HepG2 (cell line): ENCODE data around the gene TMEM253. TPM values are rescaled to one million over a fixed set of nuclear protein-coding genes. Genes with fewer than 3 reads are reported as not detected.

Experiments used
- AHR ChIP-seq: IDR thresholded peaks from 2 replicates; pipeline ENCODE4 v1.6.1; 2018; ENCODE audit warnings: missing genetic modification reagents, missing compliant biosample characterization
- CREM ChIP-seq, 2 experiments: sonication (generic) in 1 of 2; formaldehyde crosslinking in 1 of 2; IDR thresholded peaks; 2 replicates each; pipeline versions ENCODE4 v1.4.0 to v1.6.1; 2016 to 2020; ENCODE audit warnings: antibody characterized with exemption in 1 of 2, mild to moderate bottlenecking in 1 of 2, missing genetic modification reagents in 1 of 2
- EP300 ChIP-seq, 3 experiments: sonication (generic) in 1 of 3; formaldehyde crosslinking in 1 of 3; IDR thresholded peaks; 2 replicates each; pipeline versions ENCODE4 v1.5.1 to v1.6.1; 2011 to 2020; ENCODE audit warnings: low read depth in 2 of 3, low read length in 2 of 3, borderline replicate concordance in 1 of 3, improper control_type of control experiment in 1 of 3, mild to moderate bottlenecking in 1 of 3, missing genetic modification reagents in 1 of 3, moderate library complexity in 1 of 3
- FOXC1 ChIP-seq: sonication (generic); formaldehyde crosslinking; IDR thresholded peaks from 2 replicates; pipeline ENCODE4 v1.8.0; 2022; ENCODE audit warnings: mild to moderate bottlenecking, missing genetic modification reagents, borderline replicate concordance
- HNF1A ChIP-seq, 2 experiments: sonication (generic) in 1 of 2; formaldehyde crosslinking in 1 of 2; IDR thresholded peaks; 2 replicates each; pipeline versions ENCODE4 v1.4.0 to v1.6.1; 2016 to 2020; ENCODE audit warnings: borderline replicate concordance in 1 of 2, low read depth in 1 of 2, mild to moderate bottlenecking in 1 of 2, missing genetic modification reagents in 1 of 2
- PCBP2 ChIP-seq: fragments of 200-400 bp; formaldehyde crosslinking; optimal IDR thresholded peaks from 2 replicates; pipeline ENCODE3; 2018; ENCODE audit warnings: low read length, low read depth; ENCODE audit not compliant: poor library complexity, severe bottlenecking
- SP140L ChIP-seq: sonication (generic); formaldehyde crosslinking; IDR thresholded peaks from 2 replicates; pipeline ENCODE4 v1.4.0; 2020; ENCODE audit warnings: missing genetic modification reagents, borderline replicate concordance
- ZBTB40 ChIP-seq, 2 experiments: fragments of 450-650 bp in 1 of 2; sonication (generic) in 1 of 2; formaldehyde crosslinking in 1 of 2; IDR thresholded peaks; 2 replicates each; pipeline versions ENCODE4 v1.6.1 to v1.8.0; 2016 to 2022; ENCODE audit warnings: antibody characterized with exemption in 1 of 2, mild to moderate bottlenecking in 1 of 2, missing genetic modification reagents in 1 of 2
- ZNF460 ChIP-seq: sonication (generic); formaldehyde crosslinking; IDR thresholded peaks from 2 replicates; pipeline ENCODE4 v1.5.1; 2020; ENCODE audit warnings: missing genetic modification reagents, mild to moderate bottlenecking, borderline replicate concordance
- ZUFSP ChIP-seq: sonication (generic); formaldehyde crosslinking; IDR thresholded peaks from 2 replicates; pipeline ENCODE4 v1.9.0; 2021; ENCODE audit warnings: missing genetic modification reagents, mild to moderate bottlenecking, borderline replicate concordance
- polyA plus RNA-seq, 8 experiments: library from polyadenylated mRNA; depleted of rRNA in 3 of 8; stranded (reverse) in 7 of 8; unstranded in 1 of 8; fragments of >200 nt; fragmentation: Illumina TruSeq in 4 of 8; extraction: Trizol in 4 of 8; gene quantifications; 2 replicates each; pipeline versions ENCODE4 v1.2.1 to v1.2.3, GENCODE V29; 2011 to 2016; ENCODE audit warnings: low read depth in 4 of 8, missing spikeins in 1 of 8, mixed read lengths in 1 of 8; ENCODE audit not compliant: insufficient read depth in 1 of 8
- total RNA-seq, 5 experiments: library from RNA; depleted of rRNA; stranded (reverse); fragments of >200 nt; fragmentation: Illumina TruSeq; extraction: Trizol; gene quantifications; 2 replicates each; pipeline ENCODE4 v1.2.3, GENCODE V29; 2016; ENCODE audit warnings: low read depth in 1 of 5

The TMEM253 gene
- total and polyA plus RNA-seq, 2 of the 13 experiments (the other 11 are each of a cell fraction or from before 2014, with no cell fraction given): 0.29 to 0.45 TPM

- TF ChIP-seq ZBTB40 (IDR thresholded peaks at IDR 0.05): no peak
- peak; percentile 95 for TF ChIP-seq ZBTB40 (CRISPR knock-in tag; IDR thresholded peaks at IDR 0.05)
- peak; percentile 98; the same call in 1 of the 2 replicates for TF ChIP-seq FOXC1 (CRISPR knock-in tag)
- no peak; the same call in 1 of the 2 replicates for TF ChIP-seq SP140L
- TF ChIP-seq CREM (IDR thresholded peaks at IDR 0.05): peak; percentile 88
- TF ChIP-seq CREM (CRISPR knock-in tag; IDR thresholded peaks at IDR 0.05): 0 out of 2 replicates have a peak, but pooled peaks have one; percentile 57
- TF ChIP-seq ZNF460 (CRISPR knock-in tag): peak; percentile 56; the same call in 1 of the 2 replicates
- peak; percentile 88 for TF ChIP-seq AHR (CRISPR knock-in tag)
- no peak for TF ChIP-seq PCBP2
- no peak for TF ChIP-seq ZUFSP
- peak; percentile 19; the same call in 1 of the 2 replicates for TF ChIP-seq HNF1A (IDR thresholded peaks at IDR 0.05; ENCODE audit: low read depth)
- TF ChIP-seq HNF1A (CRISPR knock-in tag; IDR thresholded peaks at IDR 0.05; ENCODE audit: borderline replicate concordance): peak; percentile 88
- peak in 1 of 2 experiments; percentile 76; a peak in 2 of 4 replicates for TF ChIP-seq EP300 (IDR thresholded peaks at IDR 0.05; ENCODE audit: low read depth in 2 of 2, low read length in 2 of 2)
- peak; percentile 62; the same call in 1 of the 2 replicates for TF ChIP-seq EP300 (CRISPR knock-in tag; IDR thresholded peaks at IDR 0.05; ENCODE audit: borderline replicate concordance)
Observed at GRCh38 chr14:21103710-21104447, 3.0 kb downstream of the TMEM253 start (continued).
